Loucy (cell line): Measurements from ENCODE around the gene LAMA5.

Experiments
- H2AFZ ChIP-seq: fragments of 200-600 bp; sonication (generic); 2 replicates; pipeline ENCODE4 v1.6.0; 2016; ENCODE audit warnings: antibody characterized with exemption, mild to moderate bottlenecking, low read length, moderate library complexity
- H3F3A ChIP-seq: fragments of 200-600 bp; 2 replicates; pipeline ENCODE4 v1.6.0; 2016; ENCODE audit warnings: antibody characterized with exemption, low read depth, mild to moderate bottlenecking
- H3K27me3 ChIP-seq: fragments of 200-600 bp; sonication (generic); 2 replicates; pipeline ENCODE4 v1.6.1; 2014; ENCODE audit warnings: low read length, mild to moderate bottlenecking; ENCODE audit not compliant: insufficient read depth, poor library complexity, severe bottlenecking
- H3K36me3 ChIP-seq: fragments of 200-600 bp; sonication (generic); 2 replicates; pipeline ENCODE4 v1.6.1; 2016; ENCODE audit warnings: low read length; ENCODE audit not compliant: insufficient read depth
- H3K4me1 ChIP-seq: fragments of 200-600 bp; sonication (generic); 2 replicates; pipeline ENCODE4 v1.5.1; 2014; ENCODE audit warnings: low read length, mild to moderate bottlenecking; ENCODE audit not compliant: insufficient read depth, poor library complexity, severe bottlenecking
- H3K4me2 ChIP-seq: fragments of 200-600 bp; sonication (generic); 2 replicates; pipeline ENCODE4 v1.6.0; 2014; ENCODE audit warnings: antibody characterized with exemption, low read length, low read depth, mild to moderate bottlenecking; ENCODE audit not compliant: poor library complexity, severe bottlenecking
- H3K4me3 ChIP-seq: fragments of 200-600 bp; sonication (generic); 2 replicates; pipeline ENCODE4 v1.5.1; 2014; ENCODE audit warnings: low read length, mild to moderate bottlenecking, mixed read lengths; ENCODE audit not compliant: poor library complexity, severe bottlenecking
- H3K79me2 ChIP-seq: fragments of 200-600 bp; sonication (generic); 2 replicates; pipeline ENCODE4 v1.6.1; 2014; ENCODE audit warnings: low read length; ENCODE audit not compliant: insufficient read depth
- H3K9ac ChIP-seq: fragments of 200-600 bp; sonication (generic); 2 replicates; pipeline ENCODE4 v1.6.0; 2014; ENCODE audit warnings: mild to moderate bottlenecking, low read depth, low read length, moderate library complexity; ENCODE audit not compliant: poor library complexity, severe bottlenecking
- H3K9me2 ChIP-seq: fragments of 200-600 bp; sonication (generic); replicated peaks from 2 replicates; pipeline ENCODE4 v1.6.1; 2016; ENCODE audit warnings: low read depth, low read length, mixed read lengths
- H3K9me3 ChIP-seq: fragments of 200-600 bp; sonication (generic); 2 replicates; pipeline ENCODE4 v1.6.1; 2014; ENCODE audit warnings: mild to moderate bottlenecking, antibody characterized with exemption, low read length, low read depth; ENCODE audit not compliant: insufficient read depth
- H4K20me1 ChIP-seq: fragments of 200-600 bp; sonication (generic); 2 replicates; pipeline ENCODE4 v1.6.0; 2014; ENCODE audit warnings: antibody characterized with exemption, low read length, mild to moderate bottlenecking; ENCODE audit not compliant: insufficient read depth, poor library complexity, severe bottlenecking
- EZH2phosphoT487 ChIP-seq: fragments of 200-600 bp; IDR thresholded peaks from 2 replicates; pipeline ENCODE4 v1.6.1; 2018; ENCODE audit warnings: antibody characterized with exemption, mild to moderate bottlenecking, moderate library complexity, borderline replicate concordance
- TF ChIP-seq, protein P1 (sequence below): fragments of 200-600 bp; sonication (generic); conservative IDR thresholded peaks from 2 replicates; pipeline ENCODE4 v1.5.1; 2014; ENCODE audit warnings: mild to moderate bottlenecking, antibody characterized with exemption, low read length

LAMA5 gene

DNA sequence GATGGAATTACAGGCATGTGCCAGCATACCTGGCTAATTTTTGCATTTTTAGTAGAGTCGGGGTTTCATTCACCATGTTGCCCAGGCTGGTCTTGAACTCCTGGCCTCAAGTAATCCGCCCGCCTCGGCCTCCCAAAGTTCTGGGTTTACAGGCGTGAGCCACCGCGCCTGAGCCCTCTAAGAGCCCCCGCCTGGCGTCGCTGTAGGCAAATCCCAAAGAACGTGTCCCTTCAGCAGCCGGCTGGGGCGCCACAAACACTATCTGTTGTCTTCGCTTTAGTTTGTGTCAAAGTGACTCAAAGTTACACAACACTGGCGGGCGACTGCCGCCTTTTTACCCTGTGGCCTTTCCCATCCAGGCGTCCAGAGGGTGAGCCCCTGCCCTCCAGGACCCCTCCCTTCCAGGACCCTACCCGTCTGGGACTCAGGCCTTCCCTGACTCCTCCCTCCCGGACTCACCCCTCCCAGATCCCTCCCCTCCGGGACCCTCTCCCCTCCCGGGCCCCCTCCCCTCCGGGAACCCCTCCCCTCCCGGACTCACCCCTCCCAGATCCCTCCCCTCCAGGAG, 65.3 kb downstream of the LAMA5 start:
- H2AFZ ChIP-seq = peak overlapping the region; percentile 99; the same call in 1 of the 2 replicates

DNA sequence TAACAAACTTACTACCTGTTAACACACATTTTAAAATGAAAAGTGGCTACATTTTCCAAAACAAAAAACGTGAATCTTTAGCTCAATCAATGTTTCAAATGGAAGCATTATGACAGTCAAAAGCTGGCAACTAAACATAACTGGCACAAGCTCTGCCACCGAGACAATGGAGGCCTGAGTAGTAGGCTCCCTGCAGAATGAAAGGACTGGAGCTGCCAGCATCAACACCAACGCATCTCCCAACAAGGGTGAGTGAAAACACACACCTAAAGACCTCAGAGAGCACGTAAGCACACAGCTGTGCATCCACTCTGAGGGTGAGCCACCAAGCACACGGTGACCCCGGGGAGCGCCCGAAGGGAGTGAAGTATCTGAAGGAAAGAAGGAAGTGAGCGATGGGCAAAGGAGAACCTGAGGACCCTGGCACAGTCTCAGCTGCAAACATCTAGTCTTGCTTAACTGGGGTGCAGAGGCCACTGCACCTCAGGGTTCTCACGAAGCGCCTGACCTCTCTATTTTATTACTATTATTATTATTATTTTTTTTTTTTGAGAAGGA, 65.9 kb downstream of the LAMA5 start:
- peaks cover 4% of the 10 kb centered on the region; the same call in 1 of the 2 replicates for H3K36me3 ChIP-seq
- 0 out of 2 replicates have a peak, but pooled peaks cover 5% of the 10 kb centered on the region for H3F3A ChIP-seq
- peaks cover 33% of the 10 kb centered on the region for H4K20me1 ChIP-seq
- H3K9me3 ChIP-seq = no peaks in the 10 kb centered on the region
- no peaks in the 10 kb centered on the region for H3K27me3 ChIP-seq
- no peak for TF ChIP-seq EZH2phosphoT487
- TF ChIP-seq, protein P1, sequence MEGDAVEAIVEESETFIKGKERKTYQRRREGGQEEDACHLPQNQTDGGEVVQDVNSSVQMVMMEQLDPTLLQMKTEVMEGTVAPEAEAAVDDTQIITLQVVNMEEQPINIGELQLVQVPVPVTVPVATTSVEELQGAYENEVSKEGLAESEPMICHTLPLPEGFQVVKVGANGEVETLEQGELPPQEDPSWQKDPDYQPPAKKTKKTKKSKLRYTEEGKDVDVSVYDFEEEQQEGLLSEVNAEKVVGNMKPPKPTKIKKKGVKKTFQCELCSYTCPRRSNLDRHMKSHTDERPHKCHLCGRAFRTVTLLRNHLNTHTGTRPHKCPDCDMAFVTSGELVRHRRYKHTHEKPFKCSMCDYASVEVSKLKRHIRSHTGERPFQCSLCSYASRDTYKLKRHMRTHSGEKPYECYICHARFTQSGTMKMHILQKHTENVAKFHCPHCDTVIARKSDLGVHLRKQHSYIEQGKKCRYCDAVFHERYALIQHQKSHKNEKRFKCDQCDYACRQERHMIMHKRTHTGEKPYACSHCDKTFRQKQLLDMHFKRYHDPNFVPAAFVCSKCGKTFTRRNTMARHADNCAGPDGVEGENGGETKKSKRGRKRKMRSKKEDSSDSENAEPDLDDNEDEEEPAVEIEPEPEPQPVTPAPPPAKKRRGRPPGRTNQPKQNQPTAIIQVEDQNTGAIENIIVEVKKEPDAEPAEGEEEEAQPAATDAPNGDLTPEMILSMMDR = no peak
- H2AFZ ChIP-seq = no peak overlapping the region
- H3K9me2 ChIP-seq = no peaks in the 10 kb centered on the region
- H3K4me2 ChIP-seq = peak overlapping the region; percentile 85
- peak overlapping the region; percentile 86 for H3K4me3 ChIP-seq
- H3K9ac ChIP-seq = no peak overlapping the region
- peaks cover 19% of the 10 kb centered on the region for H3K4me1 ChIP-seq
- peaks cover 32% of the 10 kb centered on the region for H3K79me2 ChIP-seq

More for the DNA sequence above, 65.3 kb downstream of the LAMA5 start:
- Histone ChIP-seq H3K4me2 (peak overlapping the region; percentile 85), H3K4me1 (peaks cover 19% of the 10 kb centered on the region), H3K79me2 (peaks cover 38% of the 10 kb centered on the region), H3K9me3 (no peaks in the 10 kb centered on the region), H3K36me3 (peaks cover 10% of the 10 kb centered on the region; the same call in 1 of the 2 replicates), H3K9ac (peak overlapping the region; percentile 75), H3K4me3 (peak overlapping the region; percentile 86), H3F3A (0 out of 2 replicates have a peak, but pooled peaks cover 5% of the 10 kb centered on the region), H4K20me1 (peaks cover 39% of the 10 kb centered on the region), H3K27me3 (no peaks in the 10 kb centered on the region), H3K9me2 (no peaks in the 10 kb centered on the region)
- TF ChIP-seq EZH2phosphoT487 = no peak
- TF ChIP-seq, protein P1 = peak; percentile 60

DNA sequence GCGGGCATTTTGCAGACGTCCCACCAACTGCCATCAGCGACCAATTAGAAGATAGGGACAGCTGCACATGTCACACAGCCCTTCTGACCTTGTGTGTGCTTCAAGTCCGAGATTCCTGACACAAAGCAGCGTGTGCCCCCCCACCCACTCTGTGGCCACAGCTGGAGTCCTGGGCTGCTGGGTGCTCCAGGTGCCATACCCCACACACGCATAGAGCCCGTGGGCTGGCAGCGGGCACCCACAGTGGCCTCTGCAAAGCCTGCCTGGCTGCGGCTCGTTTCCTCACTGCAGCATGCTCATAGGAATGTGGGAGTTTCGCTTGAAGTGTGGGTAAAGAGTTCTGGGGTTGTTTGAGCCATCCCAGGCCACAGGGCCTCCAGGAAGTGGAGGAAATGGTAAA, 66.8 kb downstream of the LAMA5 start:
- Histone ChIP-seq H3K9me3 (no peaks in the 10 kb centered on the region), H3K4me1 (peaks cover 15% of the 10 kb centered on the region), H3K4me2 (no peak overlapping the region), H3K36me3 (peaks cover 9% of the 10 kb centered on the region; the same call in 1 of the 2 replicates), H3K79me2 (peaks cover 23% of the 10 kb centered on the region), H3K9me2 (no peaks in the 10 kb centered on the region), H3K9ac (no peak overlapping the region), H3K4me3 (no peak overlapping the region), H2AFZ (no peak overlapping the region), H4K20me1 (peaks cover 24% of the 10 kb centered on the region), H3F3A (0 out of 2 replicates have a peak, but pooled peaks cover 5% of the 10 kb centered on the region), H3K27me3 (no peaks in the 10 kb centered on the region)
- TF ChIP-seq, protein P1 = no peak
- TF ChIP-seq EZH2phosphoT487 = no peak
